HG02870 (cell line): ENCODE data around the gene PRCC.

Experiments
- ATAC-seq: cut with Tn5 transposase; IDR thresholded peaks from one replicate; pipeline ENCODE4 v1.9.1; 2021; ENCODE audit warnings: mild to moderate bottlenecking, moderate library complexity; ENCODE audit not compliant: unreplicated experiment

Gene PRCC

GRCh38 chr1:156811168-156811567 lies 43.8 kb downstream of the PRCC start:
- ATAC-seq: no peak

GRCh38 chr1:156812293-156812990 lies 45.1 kb downstream of the PRCC start:
- ATAC-seq: no peak

DNA sequence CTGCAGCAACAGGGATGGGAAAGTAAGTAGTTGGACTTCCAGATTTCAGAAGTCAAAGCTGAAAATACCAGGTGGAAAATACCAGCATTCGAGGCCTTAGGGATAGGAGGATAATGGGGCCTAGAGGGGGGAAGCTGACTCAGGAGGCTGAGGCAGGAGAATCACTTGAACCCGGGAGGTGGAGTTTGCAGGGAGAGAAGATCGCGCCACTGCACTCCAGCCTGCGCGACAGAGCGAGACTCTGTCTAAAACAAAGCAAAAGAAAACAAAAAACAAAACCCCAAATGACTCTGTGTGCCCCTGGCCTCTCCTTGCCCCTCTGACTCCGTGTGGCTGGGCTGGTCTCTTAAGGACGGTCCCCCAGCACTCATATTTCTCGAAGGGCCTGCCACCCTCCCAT lies 46.0 kb downstream of the PRCC start:
- ATAC-seq: no peak

DNA sequence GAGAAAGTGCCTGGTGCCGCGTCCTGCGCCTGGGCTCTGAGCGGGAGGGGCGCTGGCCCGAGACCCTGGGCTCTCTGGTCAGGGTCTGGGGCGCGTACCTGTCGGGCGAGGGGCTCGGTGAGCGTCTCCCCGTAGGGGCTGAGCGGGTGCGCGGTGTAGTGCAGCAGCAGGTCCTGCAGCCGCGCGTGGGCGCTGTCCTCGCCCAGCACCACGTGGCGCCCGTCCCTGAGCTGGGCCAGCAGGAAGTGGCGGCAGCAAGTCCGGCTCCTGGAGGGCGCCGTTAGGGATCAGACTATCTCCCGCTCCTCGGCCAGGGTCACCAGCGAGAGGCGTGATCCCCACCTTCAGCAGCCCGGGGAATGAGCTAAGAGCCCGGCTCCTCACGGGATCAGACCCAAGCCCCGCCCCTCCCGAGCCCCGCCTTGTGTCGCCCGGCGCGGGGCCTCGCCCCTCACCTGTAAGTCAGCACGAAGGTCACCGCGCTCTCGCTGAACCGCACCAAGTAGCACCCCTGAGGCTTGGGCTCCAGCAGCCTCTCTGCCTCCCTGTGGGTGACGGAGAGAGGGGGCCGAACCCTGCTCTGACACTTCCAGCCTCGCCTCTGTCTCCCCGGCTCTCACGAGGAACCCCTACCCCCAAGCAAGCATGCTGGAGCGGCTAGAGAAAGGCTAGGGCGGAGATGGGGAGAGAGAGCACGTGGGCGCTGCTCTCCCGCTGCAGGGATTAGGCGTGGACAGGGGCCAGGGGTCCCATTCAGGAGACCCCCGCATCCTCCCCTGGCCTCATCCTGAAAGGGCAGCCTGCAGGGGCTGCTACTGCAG lies 46.6 kb downstream of the PRCC start:
- no peak for ATAC-seq

DNA sequence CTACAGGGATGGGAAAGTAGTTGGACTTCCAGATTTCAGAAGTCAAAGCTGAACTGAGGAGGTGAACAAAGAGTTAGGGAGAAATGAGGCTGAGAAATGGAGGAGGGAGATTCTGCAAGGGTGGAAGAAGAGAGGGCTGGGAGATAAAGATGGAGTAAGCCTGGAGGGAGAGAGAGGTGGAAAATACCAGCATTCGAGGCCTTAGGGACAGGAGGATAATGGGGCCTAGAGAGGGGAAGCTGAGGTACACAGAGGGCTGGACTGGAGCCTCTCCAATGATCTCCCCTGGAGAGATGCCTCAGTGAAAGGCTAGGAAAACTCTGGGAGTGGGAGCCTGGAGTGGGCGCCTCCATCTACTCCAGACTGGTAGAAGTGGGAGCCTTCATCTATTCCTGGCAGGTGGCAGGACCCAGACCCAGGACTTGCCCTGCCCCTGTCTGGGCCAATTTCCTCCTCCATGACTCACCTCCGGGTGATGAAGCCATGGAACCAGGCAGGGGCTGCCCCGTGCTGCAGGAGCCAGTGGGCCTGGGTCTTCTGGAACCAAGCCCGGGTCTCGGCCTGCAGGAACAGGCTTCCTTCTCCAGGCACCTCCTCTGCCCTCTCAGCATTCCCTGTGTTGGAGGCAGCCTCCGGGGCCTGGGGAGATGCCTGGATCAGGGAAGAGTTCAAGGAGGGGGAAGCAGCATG lies 47.4 kb downstream of the PRCC start:
- no peak for ATAC-seq

DNA sequence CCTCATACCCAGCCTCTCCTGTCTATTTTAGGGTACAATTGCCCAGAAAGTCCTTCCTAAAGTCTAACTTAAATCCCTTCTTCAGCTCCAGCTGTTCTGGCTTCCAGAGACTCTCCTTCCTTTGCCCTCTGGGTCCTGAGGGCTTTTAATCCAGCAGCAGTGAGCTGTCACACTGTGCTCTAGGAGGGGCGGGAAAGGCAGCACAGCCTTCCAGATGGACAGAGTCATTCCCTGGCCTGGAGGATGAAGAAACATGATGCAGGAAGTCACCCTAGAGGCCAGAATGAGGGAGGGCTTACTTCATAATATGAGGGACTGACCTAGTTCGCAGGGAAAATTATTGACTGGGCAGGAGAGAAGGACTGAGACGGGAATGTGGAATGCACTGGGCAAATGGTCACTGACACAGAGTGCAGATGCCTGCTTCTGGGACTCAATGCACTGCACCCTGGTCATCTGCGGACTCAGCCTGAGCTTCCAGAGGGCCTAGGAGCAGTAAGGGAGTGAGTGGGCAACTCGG lies 48.0 kb downstream of the PRCC start:
- ATAC-seq: no peak

- ATAC-seq: no peak
Measured at GRCh38 chr1:156815961-156816422, 48.7 kb downstream of the PRCC start.

- no peak for ATAC-seq
Measured at GRCh38 chr1:156816561-156817328, 49.4 kb downstream of the PRCC start, which contains the start of gene SH2D2A. Gene SH2D2A, minus strand, starts transcription at chr1:156816848. Its CDS starts 140 bp downstream, at chr1:156816708.

- ATAC-seq: no peak
Measured at GRCh38 chr1:156821801-156822200, 54.5 kb downstream of the PRCC start.

GRCh38 chr1:156822680-156823079 lies 55.3 kb downstream of the PRCC start:
- ATAC-seq: no peak

DNA sequence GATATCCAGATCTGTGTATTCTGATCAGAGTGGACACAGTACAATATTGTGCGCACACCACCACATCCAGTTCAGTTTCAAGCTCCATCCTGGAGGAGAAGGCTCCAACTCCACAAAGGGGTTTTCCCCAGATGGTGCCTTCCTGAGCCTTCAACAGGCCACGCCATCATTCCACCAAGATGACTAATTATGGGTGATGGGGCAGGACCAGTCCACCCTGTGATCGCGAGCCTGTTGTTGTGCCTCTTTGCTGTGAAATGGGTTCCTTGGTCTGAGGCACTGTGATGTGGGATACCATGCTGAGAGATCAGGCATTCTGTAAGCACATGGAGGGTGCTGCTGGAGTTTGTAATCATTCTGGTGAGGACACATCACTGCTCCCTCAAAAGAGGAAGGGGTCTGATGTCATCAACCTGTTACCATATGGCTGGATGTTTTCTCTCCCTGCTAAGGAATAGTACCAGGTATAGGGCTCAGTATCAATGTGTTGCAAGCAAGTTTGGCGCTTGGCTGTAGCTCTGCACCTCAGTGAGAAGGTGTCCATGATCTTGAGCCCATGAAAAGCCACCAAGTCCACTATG lies 56.0 kb downstream of the PRCC start:
- no peak for ATAC-seq

GRCh38 chr1:156826630-156827029 lies 59.3 kb downstream of the PRCC start:
- ATAC-seq: no peak

DNA sequence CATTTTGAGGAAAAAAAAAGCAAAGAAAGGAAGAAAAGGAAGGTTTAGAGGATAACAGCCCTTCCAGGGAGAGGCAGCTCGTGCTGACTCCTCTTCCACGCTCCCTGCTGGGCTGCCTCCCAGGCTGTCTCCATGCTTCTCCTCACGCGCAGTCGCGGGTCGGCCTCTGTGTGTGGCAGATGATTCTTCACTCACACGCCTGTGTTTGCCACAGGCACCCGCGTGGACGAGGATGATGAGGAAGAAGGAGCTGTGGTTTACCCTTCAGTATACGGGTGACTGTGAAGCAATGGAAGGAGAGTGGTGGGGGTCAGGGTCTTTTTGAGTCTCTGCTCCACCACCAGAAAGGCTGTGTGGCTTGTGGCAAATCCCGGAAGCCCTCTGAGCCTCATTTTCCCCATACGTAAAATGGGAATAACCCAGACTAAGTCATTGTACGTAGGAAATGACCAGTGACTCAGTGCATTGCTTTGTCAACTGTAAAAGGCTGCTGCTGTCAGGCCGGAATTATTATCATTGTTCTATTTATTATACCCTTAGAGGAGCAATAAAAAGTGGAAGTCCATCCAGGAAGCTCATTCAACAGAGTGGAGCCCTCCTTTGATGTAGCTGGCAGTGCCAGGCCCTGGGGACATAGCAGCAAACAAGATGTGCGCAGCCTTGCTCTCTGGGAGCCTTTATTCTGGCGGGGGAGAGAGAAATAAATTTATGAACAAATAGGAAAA lies 61.2 kb downstream of the PRCC start:
- ATAC-seq: no peak

DNA sequence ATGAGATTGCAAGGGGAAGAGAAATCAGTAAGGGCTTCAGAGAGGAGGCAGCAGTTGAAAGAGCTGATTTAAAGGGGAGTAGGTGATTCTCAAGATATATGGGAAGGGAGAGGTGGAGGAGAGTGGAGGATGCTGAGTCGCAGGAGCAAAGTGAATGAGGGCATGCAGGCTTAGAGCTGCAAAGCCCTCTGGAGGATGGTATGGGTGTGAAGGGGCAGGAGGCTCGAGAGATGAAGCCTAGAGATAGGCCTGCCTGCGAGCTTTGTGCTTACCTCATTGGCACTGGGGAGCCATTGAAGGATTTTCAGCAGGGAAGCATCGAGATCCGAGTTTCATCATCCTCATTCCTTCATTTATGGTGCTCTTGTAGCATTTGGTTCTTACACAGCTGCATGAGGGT lies 65.1 kb downstream of the PRCC start:
- ATAC-seq: no peak

- no peak for ATAC-seq
Measured at GRCh38 chr1:156833603-156834002, 66.3 kb downstream of the PRCC start.

DNA sequence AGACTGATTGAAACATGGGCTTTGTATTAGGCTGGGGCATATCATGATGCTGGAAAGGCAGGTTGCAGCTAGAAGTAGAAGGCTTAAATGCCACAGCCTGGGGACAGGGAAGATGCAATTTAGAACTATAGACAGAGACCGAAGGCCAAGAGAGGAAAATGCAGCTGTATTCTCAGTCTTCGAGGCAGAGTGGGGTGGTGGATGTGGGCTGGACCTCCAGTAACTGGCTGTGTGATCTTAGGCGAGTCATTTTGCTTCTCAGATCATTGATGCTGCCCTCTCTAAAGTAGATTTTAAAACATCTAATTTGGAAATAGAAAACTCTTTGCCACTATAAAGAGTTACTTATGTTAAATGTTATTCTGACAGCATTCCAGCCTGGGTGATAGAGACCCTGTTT lies 67.0 kb downstream of the PRCC start:
- ATAC-seq: no peak

DNA sequence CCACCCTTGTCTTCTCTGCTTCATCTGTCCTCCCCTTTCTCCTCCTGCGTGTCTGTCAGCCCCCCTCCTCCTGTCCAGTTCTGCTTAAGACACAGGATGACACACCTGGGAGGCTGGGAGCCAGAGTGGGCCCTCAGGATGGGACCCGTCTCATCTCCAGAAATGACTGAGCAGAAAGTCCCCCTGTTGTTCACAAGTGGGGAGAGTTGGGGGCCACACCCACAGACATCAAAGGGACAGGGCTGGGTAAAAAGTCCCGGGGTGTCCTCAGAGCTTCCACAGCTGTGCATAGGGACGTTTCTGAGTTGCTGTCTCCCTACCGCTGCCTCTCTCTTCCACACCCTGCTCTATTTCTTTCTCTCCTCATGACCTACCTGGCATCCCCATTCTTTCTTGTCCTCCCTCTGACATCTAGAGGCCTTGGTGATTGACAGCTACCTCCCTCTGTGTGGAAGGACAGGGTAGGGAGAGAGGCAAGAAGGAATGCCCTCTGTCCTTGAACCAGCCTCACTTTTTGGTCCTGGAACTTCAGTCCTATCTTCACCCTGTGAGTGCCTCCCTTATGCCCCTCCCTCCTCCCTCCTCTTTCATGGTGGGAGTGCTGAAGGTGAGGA lies 68.8 kb downstream of the PRCC start:
- peak; percentile 66 for ATAC-seq

- ATAC-seq: no peak
Measured at GRCh38 chr1:156836892-156837291, 69.6 kb downstream of the PRCC start.

GRCh38 chr1:156838972-156839371 lies 71.6 kb downstream of the PRCC start:
- no peak for ATAC-seq
